GM23338 (cell line): ENCODE data around the gene USP6NL. TPM values are rescaled to one million over a fixed set of nuclear protein-coding genes. Genes with fewer than 3 reads are reported as not detected.

Experiments used
- ATAC-seq: fragments of 200-7000 bp; cut with Tn5 transposase; 3 replicates; pipeline ENCODE4 v1.9.1; 2020
- DNase-seq: peaks from one replicate; pipeline ENCODE4 v3.0.0-alpha.2; 2015; ENCODE audit warnings: low spot score
- H2AFZ ChIP-seq: fragments of 200-600 bp; sonication (generic); 2 replicates; pipeline ENCODE4 v1.8.0; 2016; ENCODE audit warnings: antibody characterized with exemption, mild to moderate bottlenecking, moderate library complexity
- H3F3A ChIP-seq: fragments of 200-600 bp; sonication (generic); replicated peaks from 2 replicates; pipeline ENCODE4 v1.8.0; 2017; ENCODE audit warnings: antibody characterized with exemption, mixed run types, low read depth
- H3K27ac ChIP-seq: fragments of 200-600 bp; sonication (generic); 2 replicates; pipeline ENCODE4 v1.6.1; 2016; ENCODE audit warnings: low read depth
- H3K27me3 ChIP-seq: fragments of 200-600 bp; sonication (generic); 2 replicates; pipeline ENCODE4 v1.8.0; 2016; ENCODE audit warnings: mild to moderate bottlenecking, mixed run types, moderate library complexity; ENCODE audit not compliant: insufficient read depth
- H3K36me3 ChIP-seq: fragments of 200-600 bp; sonication (generic); 2 replicates; pipeline ENCODE4 v1.8.0; 2016; ENCODE audit warnings: mild to moderate bottlenecking; ENCODE audit not compliant: insufficient read depth
- H3K4me1 ChIP-seq: fragments of 200-600 bp; sonication (generic); 2 replicates; pipeline ENCODE4 v1.8.0; 2016; ENCODE audit warnings: mild to moderate bottlenecking, moderate library complexity; ENCODE audit not compliant: insufficient read depth
- H3K4me2 ChIP-seq: fragments of 200-600 bp; sonication (generic); 2 replicates; pipeline ENCODE4 v1.7.1; 2017; ENCODE audit warnings: mixed run types
- H3K4me3 ChIP-seq: fragments of 200-600 bp; sonication (generic); 2 replicates; pipeline ENCODE4 v1.6.1; 2016; ENCODE audit warnings: mixed run types
- H3K79me2 ChIP-seq: fragments of 200-600 bp; sonication (generic); replicated peaks from 2 replicates; pipeline ENCODE4 v1.8.0; 2017; ENCODE audit warnings: mild to moderate bottlenecking; ENCODE audit not compliant: insufficient read depth
- H3K9me2 ChIP-seq: fragments of 200-600 bp; sonication (generic); 2 replicates; pipeline ENCODE4 v1.8.0; 2017; ENCODE audit not compliant: insufficient read depth
- H4K20me1 ChIP-seq: fragments of 200-600 bp; sonication (generic); replicated peaks from 2 replicates; pipeline ENCODE4 v1.8.0; 2017; ENCODE audit warnings: mild to moderate bottlenecking; ENCODE audit not compliant: insufficient read depth
- H3K27ac Mint-ChIP-seq: 2 replicates; pipeline ENCODE4 v1.8.0; 2020; ENCODE audit warnings: inconsistent platforms, mild to moderate bottlenecking, moderate library complexity, mixed read lengths
- H3K27me3 Mint-ChIP-seq: 3 replicates; pipeline ENCODE4 v1.8.0; 2022; ENCODE audit warnings: low read depth, mild to moderate bottlenecking, moderate library complexity, mixed read lengths, inconsistent platforms; ENCODE audit not compliant: insufficient read depth, poor library complexity
- H3K36me3 Mint-ChIP-seq: 3 replicates; pipeline ENCODE4 v1.8.0; 2021; ENCODE audit warnings: low read depth, mild to moderate bottlenecking, inconsistent platforms, moderate library complexity, mixed read lengths
- H3K4me1 Mint-ChIP-seq: 3 replicates; pipeline ENCODE4 v1.8.0; 2020; ENCODE audit warnings: mild to moderate bottlenecking, inconsistent platforms, mixed read lengths
- H3K4me3 Mint-ChIP-seq: 3 replicates; pipeline ENCODE4 v1.8.0; 2021; ENCODE audit warnings: moderate library complexity, mild to moderate bottlenecking, inconsistent platforms, mixed read lengths
- H3K9me3 Mint-ChIP-seq: 3 replicates; pipeline ENCODE4 v1.8.0; 2020; ENCODE audit warnings: moderate library complexity, mild to moderate bottlenecking, inconsistent platforms, mixed read lengths
- CREB1 ChIP-seq: fragments of 250-450 bp; sonication (Bioruptor Pico); IDR thresholded peaks from 2 replicates; pipeline ENCODE4 v1.5.0; 2020; ENCODE audit warnings: low read depth, mild to moderate bottlenecking, moderate library complexity
- CTCF ChIP-seq, 2 experiments: fragments of 200-600 bp in 1 of 2; sonication (generic) in 1 of 2; conservative IDR thresholded peaks; 2 replicates each; pipeline versions ENCODE4 v1.5.1 to v1.6.1; 2016 to 2017; ENCODE audit warnings: antibody characterized with exemption in 2 of 2, low read depth in 2 of 2, mild to moderate bottlenecking in 2 of 2, moderate library complexity in 1 of 2
- ETS1 ChIP-seq: IDR thresholded peaks from 2 replicates; pipeline ENCODE4 v1.6.1; 2016; ENCODE audit warnings: antibody characterized with exemption
- EZH2 ChIP-seq: fragments of 200-600 bp; sonication (generic); IDR thresholded peaks from one replicate; pipeline ENCODE4 v1.8.0; 2017; ENCODE audit warnings: antibody characterized with exemption, mild to moderate bottlenecking, low read depth; ENCODE audit not compliant: unreplicated experiment
- EZH2phosphoT487 ChIP-seq: fragments of 200-600 bp; sonication (generic); IDR thresholded peaks from one replicate; pipeline ENCODE4 v1.8.1; 2018; ENCODE audit warnings: antibody characterized with exemption; ENCODE audit not compliant: unreplicated experiment
- JUNB ChIP-seq: IDR thresholded peaks from one replicate; pipeline ENCODE4 v1.6.1; 2016; ENCODE audit warnings: antibody characterized with exemption; ENCODE audit not compliant: unreplicated experiment
- NANOG ChIP-seq: IDR thresholded peaks from 2 replicates; pipeline ENCODE4 v1.6.1; 2016; ENCODE audit warnings: antibody characterized with exemption, borderline replicate concordance
- POLR2AphosphoS5 ChIP-seq: IDR thresholded peaks from 2 replicates; pipeline ENCODE4 v1.6.1; 2016; ENCODE audit warnings: antibody characterized with exemption, low read depth
- REST ChIP-seq: IDR thresholded peaks from one replicate; pipeline ENCODE4 v1.6.1; 2018; ENCODE audit warnings: antibody characterized with exemption; ENCODE audit not compliant: unreplicated experiment
- ZNF331 ChIP-seq: fragments of 250-450 bp; sonication (Bioruptor Pico); IDR thresholded peaks from 2 replicates; pipeline ENCODE4 v1.5.0; 2020; ENCODE audit warnings: low read depth, mild to moderate bottlenecking, moderate library complexity
- ZNF462 ChIP-seq: fragments of 250-450 bp; sonication (Bioruptor Pico); IDR thresholded peaks from 2 replicates; pipeline ENCODE4 v1.5.0; 2020; ENCODE audit warnings: mild to moderate bottlenecking, moderate library complexity
- polyA plus RNA-seq: library from polyadenylated mRNA; unstranded; fragments of >200 nt; fragmentation: Nextera tagmentation; extraction: Ambion mirVana; gene quantifications from 2 replicates; pipeline ENCODE4 v1.2.1, GENCODE V29; 2016
- total RNA-seq: library from RNA; depleted of rRNA; stranded (reverse); fragments of >200 nt; shearing (Covaris generic); gene quantifications from 2 replicates; pipeline ENCODE4 v1.2.3, GENCODE V29; 2014

USP6NL gene
- total and polyA plus RNA-seq, 2 experiments from 2014 or later = 8.1 to 29.7 TPM

- ATAC-seq (peak; percentile 28; the same call in 1 of the 3 replicates), DNase-seq (no peak)
- no peaks in the 10 kb centered on the region for H3K27me3 ChIP-seq
- H2AFZ ChIP-seq = no peak overlapping the region
- H3F3A ChIP-seq = no peaks in the 10 kb centered on the region
- Mint-ChIP-seq H3K9me3 (no peaks in the 10 kb centered on the region), H3K27ac (no peak overlapping the region), H3K4me1 (peaks cover 27% of the 10 kb centered on the region), H3K36me3 (0 out of 3 replicates have a peak, but pooled peaks cover 3% of the 10 kb centered on the region), H3K27me3 (peaks cover 3% of the 10 kb centered on the region), H3K4me3 (no peak overlapping the region)
- H3K9me2 ChIP-seq = no peaks in the 10 kb centered on the region
- H3K79me2 ChIP-seq = peaks cover 100% of the 10 kb centered on the region
- no peak overlapping the region for H3K4me2 ChIP-seq
- no peaks in the 10 kb centered on the region for H3K36me3 ChIP-seq
- H3K27ac ChIP-seq = no peak overlapping the region
- no peak overlapping the region for H3K4me3 ChIP-seq
- TF ChIP-seq EZH2phosphoT487 (no peak), ZNF331 (CRISPR knock-in tag) (no peak), EZH2 (no peak), ETS1 (no peak), REST (no peak), CTCF (conservative IDR thresholded peaks at IDR 0.05; ENCODE audit: low read depth in 2 of 2) (no peak), ZNF462 (CRISPR knock-in tag) (no peak), CREB1 (CRISPR knock-in tag) (no peak), JUNB (no peak), POLR2AphosphoS5 (no peak), NANOG (no peak)
- peaks cover 16% of the 10 kb centered on the region for H4K20me1 ChIP-seq
- H3K4me1 ChIP-seq = peaks cover 10% of the 10 kb centered on the region; the same call in 1 of the 2 replicates
Measured at GRCh38 chr10:11569471-11569870, 42.0 kb downstream of the USP6NL start.
